Muscle layer of duodenum (tissue), 2 donors: ENCODE results near the gene MTHFD1.

Experiments used
- H3K27ac ChIP-seq: one replicate; pipeline ENCODE4 v1.7.0; 2013; ENCODE audit warnings: mild to moderate bottlenecking, low read length
- H3K27me3 ChIP-seq: one replicate; pipeline ENCODE4 v1.7.0; 2013; ENCODE audit warnings: low read depth, mild to moderate bottlenecking, control low read depth, low read length
- H3K36me3 ChIP-seq, 2 donors: one replicate each; pipeline ENCODE4 v1.7.0; 2013; ENCODE audit warnings: low read length in 2 of 2, control low read depth in 1 of 2, mild to moderate bottlenecking in 1 of 2; ENCODE audit not compliant: insufficient read depth in 2 of 2, control insufficient read depth in 1 of 2
- H3K4me1 ChIP-seq, 2 donors: one replicate each; pipeline ENCODE4 v1.7.0; 2013; ENCODE audit warnings: low read length in 2 of 2, mild to moderate bottlenecking in 2 of 2, control low read depth in 1 of 2, moderate library complexity in 1 of 2; ENCODE audit not compliant: insufficient read depth in 2 of 2, control insufficient read depth in 1 of 2
- H3K4me3 ChIP-seq, 2 donors: one replicate each; pipeline ENCODE4 v1.7.0; 2013; ENCODE audit warnings: low read length in 2 of 2, low read depth in 1 of 2, mild to moderate bottlenecking in 1 of 2
- H3K9me3 ChIP-seq, 2 donors: one replicate each; pipeline ENCODE4 v1.7.0; 2013; ENCODE audit warnings: low read length in 2 of 2, control low read depth in 1 of 2, mild to moderate bottlenecking in 1 of 2; ENCODE audit not compliant: control insufficient read depth in 1 of 2
- donor health status: healthy.

MTHFD1 gene

GRCh38 chr14:64509036-64509435 lies 120.9 kb downstream of the MTHFD1 start:
- Histone ChIP-seq H3K36me3 (peaks cover 0 to 4% of the 10 kb centered on the region in 2 donors), H3K27me3 (no peaks in the 10 kb centered on the region), H3K27ac (no peak overlapping the region), H3K4me1 (peaks cover 23 to 30% of the 10 kb centered on the region in 2 donors), H3K4me3 (no peak overlapping the region), H3K9me3 (no peaks in the 10 kb centered on the region)
